GM18870 (cell line): Measurements from ENCODE around the gene SEL1L2.
"Not testable (repeated sequence)": the region's sequence is repeated elsewhere in the genome, so short reads cannot be mapped to it uniquely, and the experiment has no call there.

ENCODE experiments used
- ATAC-seq: cut with Tn5 transposase; IDR thresholded peaks from one replicate; pipeline ENCODE4 v1.9.1; 2021; ENCODE audit warnings: moderate library complexity; ENCODE audit not compliant: unreplicated experiment

The SEL1L2 gene

GRCh38 chr20:13990465-13990864 is at the start of gene SEL1L2:
Gene SEL1L2, minus strand, starts transcription at chr20:13990614. Its CDS starts 80 bp downstream, at chr20:13990534.
- no peak for ATAC-seq

GRCh38 chr20:14036567-14036966 is 46.2 kb upstream of the SEL1L2 start:
- no peak for ATAC-seq

GRCh38 chr20:14033310-14033709 is 42.9 kb upstream of the SEL1L2 start:
- ATAC-seq, result no peak

GRCh38 chr20:14030991-14031390 is 40.6 kb upstream of the SEL1L2 start:
- ATAC-seq, result no peak

GRCh38 chr20:14012671-14013070 is 22.3 kb upstream of the SEL1L2 start:
- ATAC-seq, result no peak

- ATAC-seq, result no peak
Observed at GRCh38 chr20:14009208-14009607, 18.8 kb upstream of the SEL1L2 start.

GRCh38 chr20:14005996-14006395 is 15.6 kb upstream of the SEL1L2 start:
- ATAC-seq, result no peak

GRCh38 chr20:14000917-14001316 is 10.5 kb upstream of the SEL1L2 start:
- no peak for ATAC-seq

- no peak for ATAC-seq
Observed at GRCh38 chr20:13996265-13996664, 5.9 kb upstream of the SEL1L2 start.

- ATAC-seq, result no peak
Observed at GRCh38 chr20:13995841-13996240, 5.4 kb upstream of the SEL1L2 start.

- no peak for ATAC-seq
Observed at GRCh38 chr20:13995086-13995665, 4.8 kb upstream of the SEL1L2 start, which contains the start of gene MACROD2. Gene MACROD2, plus strand, starts transcription at chr20:13995516.

- not testable (repeated sequence) for ATAC-seq
Observed at GRCh38 chr20:13991955-13992354, 1.5 kb upstream of the SEL1L2 start.

GRCh38 chr20:13991311-13991710 is 897 bp upstream of the SEL1L2 start:
- no peak for ATAC-seq

- no peak for ATAC-seq
Observed at GRCh38 chr20:13984211-13984610, 6.2 kb downstream of the SEL1L2 start.

- no peak for ATAC-seq
Observed at GRCh38 chr20:13960525-13960924, 29.9 kb downstream of the SEL1L2 start.

- ATAC-seq, result no peak
Observed at GRCh38 chr20:13960119-13960518, 30.3 kb downstream of the SEL1L2 start.

- ATAC-seq, result no peak
Observed at GRCh38 chr20:13953227-13953626, 37.2 kb downstream of the SEL1L2 start.

- no peak for ATAC-seq
Observed at GRCh38 chr20:13947719-13948118, 42.7 kb downstream of the SEL1L2 start.

- no peak for ATAC-seq
Observed at GRCh38 chr20:13941031-13941430, 49.4 kb downstream of the SEL1L2 start.

GRCh38 chr20:13936781-13937576 is 53.4 kb downstream of the SEL1L2 start:
- no peak for ATAC-seq

GRCh38 chr20:13934992-13935894 is 55.2 kb downstream of the SEL1L2 start:
- no peak for ATAC-seq
